ENCODE measurements around the gene TF.
"Not testable (repeated sequence)": the region's sequence is repeated elsewhere in the genome, so short reads cannot be mapped to it uniquely, and the experiment has no call there.

The TF gene

DNA sequence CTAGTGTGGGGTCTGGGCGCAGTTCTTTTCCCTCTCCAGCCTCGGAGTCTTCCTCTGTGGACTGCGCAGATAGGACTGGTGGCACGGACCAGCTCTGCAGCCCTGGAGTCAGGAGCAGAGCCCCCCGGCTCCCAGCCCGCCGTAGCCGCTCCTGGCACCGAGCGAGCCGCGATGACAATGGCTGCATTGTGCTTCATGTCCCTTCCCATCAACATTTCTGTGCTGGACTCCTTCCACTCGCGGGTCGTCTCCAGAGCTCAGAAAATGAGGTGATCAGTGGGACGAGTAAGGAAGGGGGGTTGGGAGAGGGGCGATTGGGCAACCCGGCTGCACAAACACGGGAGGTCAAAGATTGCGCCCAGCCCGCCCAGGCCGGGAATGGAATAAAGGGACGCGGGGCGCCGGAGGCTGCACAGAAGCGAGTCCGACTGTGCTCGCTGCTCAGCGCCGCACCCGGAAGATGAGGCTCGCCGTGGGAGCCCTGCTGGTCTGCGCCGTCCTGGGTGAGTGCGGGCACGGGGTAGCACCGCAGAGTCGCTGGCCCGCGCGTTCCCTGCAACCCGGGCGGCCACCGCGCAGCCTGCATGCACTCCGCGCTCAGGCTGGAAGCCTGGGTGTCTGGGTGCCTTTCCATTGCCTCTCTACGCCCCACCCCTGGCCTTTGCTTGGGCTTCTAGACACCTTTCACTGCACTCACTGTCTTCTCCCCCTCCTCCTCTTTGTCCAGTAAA lies at the start of gene TF:
Gene TF, plus strand, starts transcription at position 413 of the 731 bp plus-strand sequence. Its CDS starts 48 bp downstream, at position 461.
- peak; percentile 22 for DNase-seq (ENCODE audit: low read depth, low spot score)

GRCh38 chr3:133697960-133698359 lies 48.2 kb upstream of the TF start:
- no peak for DNase-seq (ENCODE audit: low read depth, low spot score)

- no peak for DNase-seq (ENCODE audit: low read depth, low spot score)
Observed at GRCh38 chr3:133699467-133699866, 46.7 kb upstream of the TF start.

GRCh38 chr3:133699903-133700302 lies 46.3 kb upstream of the TF start:
- no peak for DNase-seq (ENCODE audit: low read depth, low spot score)

DNA sequence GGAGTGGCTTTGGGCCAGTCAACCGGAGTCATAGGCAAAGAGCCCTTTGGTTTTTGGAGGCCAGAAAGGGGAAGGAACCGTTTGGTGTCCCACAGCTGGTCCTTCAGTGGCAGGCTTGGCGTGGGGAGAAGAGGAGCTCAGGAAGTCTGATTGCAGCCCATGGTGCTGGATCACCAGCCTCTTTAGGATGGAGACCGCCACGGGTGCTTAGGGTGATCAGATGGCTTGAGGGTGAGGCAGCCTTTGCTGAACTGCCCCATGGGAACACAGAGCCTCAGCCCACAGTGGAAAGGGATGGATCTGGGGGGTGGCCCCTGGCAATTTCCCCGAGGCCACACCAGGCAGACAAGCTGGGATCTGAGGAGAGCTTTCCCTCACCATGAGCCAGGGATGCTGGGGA lies 45.8 kb upstream of the TF start:
- DNase-seq (ENCODE audit: low read depth, low spot score) = no peak

- DNase-seq (ENCODE audit: low read depth, low spot score) = no peak
Observed at GRCh38 chr3:133701435-133702358, 44.5 kb upstream of the TF start.

DNA sequence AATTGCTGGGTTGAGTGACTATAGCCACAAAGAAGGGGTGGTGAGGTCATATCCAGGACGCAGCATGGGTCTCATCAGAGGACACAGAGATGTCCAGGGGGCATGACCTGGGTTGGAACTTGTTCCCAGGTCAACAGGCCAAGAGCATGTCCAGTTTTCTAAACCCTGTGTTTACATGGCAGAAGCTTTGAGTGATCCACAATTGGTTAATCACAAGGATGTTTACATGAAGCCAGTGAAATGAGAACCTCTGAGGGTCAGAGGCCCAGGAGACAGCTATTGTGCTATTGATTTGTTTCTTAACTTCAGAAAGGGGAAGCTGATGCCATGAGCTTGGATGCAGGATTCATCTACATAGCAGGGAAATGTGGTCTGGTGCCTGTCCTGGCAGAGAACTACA lies 42.3 kb upstream of the TF start:
- no peak for DNase-seq (ENCODE audit: low read depth, low spot score)

DNA sequence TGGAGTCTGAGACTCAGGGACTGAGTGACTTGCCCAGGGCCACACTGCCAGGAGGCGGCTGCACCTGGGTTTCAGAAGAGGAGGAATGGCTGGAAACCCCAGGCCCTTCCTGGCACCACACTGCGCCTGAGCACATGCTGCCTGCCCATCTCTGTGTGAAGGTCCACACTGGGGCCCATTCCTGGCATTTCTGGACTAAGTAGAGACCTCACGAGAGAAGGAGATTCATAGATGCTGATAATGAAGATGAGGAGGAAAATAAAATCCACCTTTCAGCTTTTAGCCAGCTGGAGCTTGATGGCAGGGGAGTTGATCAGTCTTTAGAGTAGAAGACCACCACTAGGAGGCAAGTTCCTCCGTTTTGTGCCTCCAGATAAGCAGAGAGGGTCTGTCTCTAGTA lies 40.2 kb upstream of the TF start:
- DNase-seq (ENCODE audit: low read depth, low spot score) = no peak

- DNase-seq (ENCODE audit: low read depth, low spot score) = no peak
Observed at GRCh38 chr3:133709139-133709750, 36.9 kb upstream of the TF start.

DNA sequence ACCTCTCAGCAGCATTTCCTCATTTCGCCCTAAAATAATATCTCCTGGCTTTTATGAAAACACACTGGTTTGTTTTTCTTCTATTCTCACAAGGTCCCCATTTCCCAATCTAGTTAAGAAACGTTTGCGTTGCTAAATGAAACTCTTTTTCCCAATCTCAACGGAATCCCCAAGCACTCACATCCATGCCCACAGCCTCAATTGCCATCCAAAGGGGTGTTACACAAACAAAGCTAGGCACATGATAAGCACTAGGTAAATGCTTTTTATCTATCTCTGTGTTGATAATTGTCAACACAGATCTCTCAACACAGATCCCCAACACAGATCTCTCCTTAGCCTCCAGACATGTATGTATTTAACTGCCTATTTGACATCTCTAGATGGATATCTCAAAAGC lies 35.2 kb upstream of the TF start:
- no peak for DNase-seq (ENCODE audit: low read depth, low spot score)

DNA sequence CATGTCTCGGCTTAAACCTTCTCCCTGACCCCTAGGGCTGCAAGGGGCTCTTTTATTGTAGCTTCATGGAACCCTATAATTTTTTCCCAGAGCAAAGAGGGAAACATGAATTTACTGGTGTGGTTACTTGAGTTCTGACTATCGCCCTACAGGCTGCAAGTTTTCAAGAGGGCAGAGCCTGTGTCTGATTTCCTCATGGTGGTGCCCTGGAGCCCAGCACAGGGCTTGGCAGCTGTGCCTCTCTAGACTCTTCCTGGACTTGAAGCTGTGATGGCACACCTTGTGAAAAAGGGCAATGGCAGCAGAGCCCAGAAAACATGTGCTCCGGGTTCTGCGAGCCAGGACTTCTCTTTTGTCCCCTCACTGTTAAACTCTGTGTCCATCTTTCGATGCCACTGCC lies 34.2 kb upstream of the TF start:
- no peak for DNase-seq (ENCODE audit: low read depth, low spot score)

- no peak for DNase-seq (ENCODE audit: low read depth, low spot score)
Observed at GRCh38 chr3:133713347-133713746, 32.8 kb upstream of the TF start.

GRCh38 chr3:133717424-133717823 lies 28.8 kb upstream of the TF start:
- DNase-seq (ENCODE audit: low read depth, low spot score) = no peak

- DNase-seq (ENCODE audit: low read depth, low spot score) = no peak
Observed at GRCh38 chr3:133722935-133723334, 23.3 kb upstream of the TF start.

- DNase-seq (ENCODE audit: low read depth, low spot score) = no peak
Observed at GRCh38 chr3:133730993-133731392, 15.2 kb upstream of the TF start.

- DNase-seq (ENCODE audit: low read depth, low spot score) = not testable (repeated sequence)
Observed at GRCh38 chr3:133732231-133732630, 14.0 kb upstream of the TF start.

- no peak for DNase-seq (ENCODE audit: low read depth, low spot score)
Observed at GRCh38 chr3:133733226-133733625, 13.0 kb upstream of the TF start.

GRCh38 chr3:133734305-133734704 lies 11.9 kb upstream of the TF start:
- no peak for DNase-seq (ENCODE audit: low read depth, low spot score)

DNA sequence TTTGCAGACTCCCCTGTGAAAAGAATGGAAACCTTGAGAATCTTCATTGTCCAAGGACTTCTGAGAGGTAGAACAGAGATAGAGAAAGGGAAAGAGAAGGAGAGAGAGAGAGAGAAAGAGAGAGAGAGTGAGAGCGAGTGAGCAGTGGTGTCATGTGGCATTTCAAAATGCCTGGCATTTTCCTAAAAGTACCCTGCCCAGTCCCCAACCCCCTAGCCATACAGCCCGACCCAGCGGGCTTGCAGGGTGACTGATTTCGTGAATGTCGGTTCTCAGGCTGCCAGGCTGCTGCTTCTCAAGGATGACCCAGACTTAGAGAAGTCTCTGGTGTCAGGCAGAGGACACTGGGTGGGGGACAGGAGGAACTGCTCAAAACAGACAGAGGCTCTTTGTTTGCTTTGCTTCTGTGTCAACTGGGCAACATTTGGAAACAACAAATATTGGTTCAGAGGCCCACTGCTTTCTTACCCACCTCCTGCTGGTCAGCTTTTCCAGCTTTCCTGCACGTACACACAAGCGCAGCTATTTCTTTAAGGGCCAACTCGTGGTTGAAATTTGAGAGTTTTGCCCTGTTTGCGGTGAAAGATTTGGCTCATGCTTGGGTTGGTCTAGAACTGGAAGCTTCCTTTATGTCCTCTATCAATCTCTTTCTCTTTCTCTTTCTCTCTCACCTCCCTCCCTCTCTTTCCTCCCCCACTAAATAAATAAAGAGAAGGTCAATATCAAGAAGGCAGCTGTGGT lies 3.7 kb upstream of the TF start:
- DNase-seq (ENCODE audit: low read depth, low spot score) = no peak

GRCh38 chr3:133744241-133744640 lies 2.0 kb upstream of the TF start:
- no peak for DNase-seq (ENCODE audit: low read depth, low spot score)

DNA sequence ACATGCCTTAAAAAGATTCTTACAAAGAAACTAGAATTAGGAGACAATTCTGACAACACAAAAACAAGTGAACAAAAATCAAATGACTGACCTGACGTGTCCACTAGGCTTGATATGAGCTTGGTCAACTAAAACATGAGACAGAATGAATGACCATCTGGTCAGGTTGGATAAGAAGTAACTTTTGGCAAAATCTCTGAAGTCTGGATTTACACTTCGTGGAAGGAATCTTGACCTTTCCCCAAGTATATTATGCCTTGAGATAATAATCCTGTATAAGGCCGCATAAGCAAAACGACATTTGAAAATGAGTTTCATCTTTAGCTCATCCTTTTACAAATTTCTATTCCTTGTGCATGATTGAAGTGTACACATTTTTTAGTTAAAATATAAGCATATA lies 1.1 kb upstream of the TF start:
- no peak for DNase-seq (ENCODE audit: low read depth, low spot score)

DNA sequence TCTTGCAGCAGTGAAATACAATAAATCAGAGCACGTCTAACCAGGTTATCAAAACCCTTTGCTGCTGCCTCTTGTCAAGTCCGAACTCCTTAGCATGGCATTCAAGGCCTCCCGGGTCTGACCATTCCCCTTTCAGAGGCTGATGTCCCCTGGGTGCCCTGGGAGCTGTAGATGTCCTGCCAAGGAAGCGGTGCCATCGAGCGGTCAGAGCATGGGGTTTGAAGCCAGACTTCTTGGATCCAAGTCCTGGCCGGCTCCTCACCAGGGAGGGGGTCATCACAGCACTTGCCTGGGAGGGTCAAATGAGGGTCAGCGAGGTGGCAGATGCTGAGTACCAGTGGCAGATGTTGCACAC lies 496 bp downstream of the TF start:
- no peak for DNase-seq (ENCODE audit: low read depth, low spot score)

Measured in ELF-1 (cell line).